ENCODE data around the gene PLCH1.

GRCh38 chr3:155772801-155773200 is 27.9 kb upstream of the PLCH1 start:
- TF ChIP-seq, protein P1, sequence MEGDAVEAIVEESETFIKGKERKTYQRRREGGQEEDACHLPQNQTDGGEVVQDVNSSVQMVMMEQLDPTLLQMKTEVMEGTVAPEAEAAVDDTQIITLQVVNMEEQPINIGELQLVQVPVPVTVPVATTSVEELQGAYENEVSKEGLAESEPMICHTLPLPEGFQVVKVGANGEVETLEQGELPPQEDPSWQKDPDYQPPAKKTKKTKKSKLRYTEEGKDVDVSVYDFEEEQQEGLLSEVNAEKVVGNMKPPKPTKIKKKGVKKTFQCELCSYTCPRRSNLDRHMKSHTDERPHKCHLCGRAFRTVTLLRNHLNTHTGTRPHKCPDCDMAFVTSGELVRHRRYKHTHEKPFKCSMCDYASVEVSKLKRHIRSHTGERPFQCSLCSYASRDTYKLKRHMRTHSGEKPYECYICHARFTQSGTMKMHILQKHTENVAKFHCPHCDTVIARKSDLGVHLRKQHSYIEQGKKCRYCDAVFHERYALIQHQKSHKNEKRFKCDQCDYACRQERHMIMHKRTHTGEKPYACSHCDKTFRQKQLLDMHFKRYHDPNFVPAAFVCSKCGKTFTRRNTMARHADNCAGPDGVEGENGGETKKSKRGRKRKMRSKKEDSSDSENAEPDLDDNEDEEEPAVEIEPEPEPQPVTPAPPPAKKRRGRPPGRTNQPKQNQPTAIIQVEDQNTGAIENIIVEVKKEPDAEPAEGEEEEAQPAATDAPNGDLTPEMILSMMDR (conservative IDR thresholded peaks at IDR 0.05): no peak
- no peak for TF ChIP-seq ZFX (IDR thresholded peaks at IDR 0.05)

Data from C4-2B (cell line).